HAP-1 (cell line): ENCODE measurements around the gene SECISBP2L.

ENCODE experiments used
- DNase-seq, 2 experiments: peaks; one replicate each; pipeline ENCODE4 v3.0.0-alpha.2; 2016 to 2020; ENCODE audit warnings: low spot score in 2 of 2
- H3K27me3 ChIP-seq: fragments of 250-450 bp; sonication (Bioruptor Pico); 2 replicates; pipeline ENCODE4 v1.5.1; 2020; ENCODE audit warnings: low read depth, mild to moderate bottlenecking, moderate library complexity
- H3K36me3 ChIP-seq: fragments of 250-450 bp; sonication (Bioruptor Pico); replicated peaks from 2 replicates; pipeline ENCODE4 v1.5.1; 2020; ENCODE audit warnings: mild to moderate bottlenecking
- H3K4me1 ChIP-seq: fragments of 250-450 bp; sonication (Bioruptor Pico); 2 replicates; pipeline ENCODE4 v1.5.1; 2020; ENCODE audit warnings: mild to moderate bottlenecking
- H3K4me3 ChIP-seq: fragments of 250-450 bp; sonication (Bioruptor Pico); 2 replicates; pipeline ENCODE4 v1.5.1; 2020; ENCODE audit warnings: mild to moderate bottlenecking, moderate library complexity
- H3K9me3 ChIP-seq: fragments of 250-450 bp; sonication (Bioruptor Pico); 2 replicates; pipeline ENCODE4 v1.5.1; 2020; ENCODE audit warnings: mild to moderate bottlenecking, moderate library complexity
- in situ Hi-C: fragments of 300-500 bp; cut with MboI; formaldehyde crosslinking; loops from 3 replicates; pipeline ENCODE4 v1.14.3; 2020; ENCODE audit warnings: low sequenced_read_pairs, inconsistent platforms, mixed read lengths

SECISBP2L gene

DNA sequence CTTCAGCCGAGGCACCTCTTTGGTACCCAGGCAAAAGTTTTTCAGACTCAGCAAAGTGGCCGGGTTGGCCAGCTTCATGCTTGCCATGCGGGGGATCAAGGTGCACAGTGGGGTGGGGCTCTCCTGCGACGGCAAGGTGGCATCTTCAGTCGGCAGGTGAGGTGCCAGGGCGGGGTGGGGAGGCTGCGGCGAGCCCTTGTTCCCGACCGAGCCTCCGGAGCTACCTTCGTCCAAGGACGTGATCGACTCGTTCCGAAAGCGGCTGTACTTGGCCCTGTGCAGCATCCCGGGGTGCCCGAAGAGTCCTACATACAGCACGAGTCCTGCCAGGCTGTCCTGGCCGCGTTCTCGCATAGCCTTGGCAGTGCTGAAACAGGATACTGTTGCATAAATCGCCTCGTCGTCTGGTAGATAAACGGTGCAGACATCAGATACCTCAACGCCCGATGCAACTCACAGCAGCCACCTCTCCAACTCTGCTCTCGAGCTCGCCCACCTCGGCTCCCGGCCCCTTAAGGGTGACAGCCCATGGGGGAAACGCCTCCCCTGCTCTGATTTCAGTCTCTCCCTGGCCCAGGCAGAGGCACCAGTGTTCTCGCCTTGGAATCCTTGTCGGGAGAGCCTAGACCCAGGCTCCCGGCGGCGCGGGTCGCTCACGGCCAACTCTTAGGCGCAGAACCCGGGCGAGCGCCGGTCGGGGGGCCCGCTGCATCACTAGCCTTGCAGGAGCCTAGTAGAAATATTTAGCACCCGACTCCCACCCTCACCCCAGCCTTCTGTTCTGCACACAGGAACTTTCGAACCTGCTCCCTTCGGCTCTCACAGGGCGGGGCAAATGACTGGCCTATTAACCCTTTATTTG, 83.4 kb downstream of the SECISBP2L start:
- no peak for DNase-seq
- Histone ChIP-seq H3K4me1 (peaks cover 4% of the 10 kb centered on the region; the same call in 1 of the 2 replicates), H3K9me3 (no peaks in the 10 kb centered on the region), H3K4me3 (peak overlapping the region; percentile 36), H3K27me3 (no peaks in the 10 kb centered on the region), H3K36me3 (no peaks in the 10 kb centered on the region)
- in situ Hi-C loops: no loop called here

DNA sequence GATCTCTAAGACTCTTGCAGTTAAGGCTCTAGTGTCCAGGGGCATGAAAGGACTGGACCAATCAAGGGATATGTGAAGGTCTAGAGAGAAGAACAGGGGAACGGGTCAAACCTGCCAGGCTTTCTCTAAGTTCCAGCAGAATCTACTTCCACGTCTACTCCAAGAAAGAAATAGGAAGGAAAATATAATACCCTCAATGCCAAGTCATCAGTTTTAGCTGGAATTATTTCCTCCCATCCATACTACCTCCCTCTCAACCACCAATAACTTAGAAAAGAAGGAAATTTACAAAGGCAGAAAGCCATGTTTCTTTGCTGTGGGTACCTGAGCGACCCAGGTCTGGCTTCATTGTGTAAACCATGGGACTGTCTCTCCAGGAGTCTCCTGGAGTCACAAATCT, 90.3 kb downstream of the SECISBP2L start:
- no peak for DNase-seq
- in situ Hi-C loops: no loop called here
- no peaks in the 10 kb centered on the region for H3K9me3 ChIP-seq
- no peak overlapping the region for H3K4me3 ChIP-seq
- H3K4me1 ChIP-seq: no peaks in the 10 kb centered on the region
- H3K27me3 ChIP-seq: no peaks in the 10 kb centered on the region
- no peaks in the 10 kb centered on the region for H3K36me3 ChIP-seq

- no peaks in the 10 kb centered on the region for H3K9me3 ChIP-seq
- DNase-seq: no peak
- in situ Hi-C loops: no loop called here
These were observed 90.9 kb downstream of the SECISBP2L start for GRCh38 chr15:48955370-48955769.

GRCh38 chr15:48954538-48954937, 91.7 kb downstream of the SECISBP2L start:
- H3K9me3 ChIP-seq: no peaks in the 10 kb centered on the region
- no peaks in the 10 kb centered on the region; the same call in 1 of the 2 replicates for H3K4me1 ChIP-seq
- no peaks in the 10 kb centered on the region for H3K27me3 ChIP-seq
- no peak overlapping the region for H3K4me3 ChIP-seq
- in situ Hi-C loops: no loop called here
- no peak for DNase-seq
- no peaks in the 10 kb centered on the region for H3K36me3 ChIP-seq

More at GRCh38 chr15:48955370-48955769, 90.9 kb downstream of the SECISBP2L start:
- Histone ChIP-seq H3K36me3 (no peaks in the 10 kb centered on the region), H3K4me3 (no peak overlapping the region), H3K4me1 (no peaks in the 10 kb centered on the region; the same call in 1 of the 2 replicates), H3K27me3 (no peaks in the 10 kb centered on the region)

GRCh38 chr15:48946840-48947187, 99.4 kb downstream of the SECISBP2L start:
- Histone ChIP-seq H3K27me3 (0 out of 2 replicates have a peak, but pooled peaks cover 2% of the 10 kb centered on the region), H3K4me1 (peaks cover 4% of the 10 kb centered on the region), H3K36me3 (no peaks in the 10 kb centered on the region), H3K4me3 (no peak overlapping the region), H3K9me3 (no peaks in the 10 kb centered on the region)
- in situ Hi-C loops: no loop called here
- DNase-seq: peak in 1 of 2 experiments; percentile 39

GRCh38 chr15:48946074-48946839, 100.0 kb downstream of the SECISBP2L start:
- Histone ChIP-seq H3K36me3 (no peaks in the 10 kb centered on the region), H3K4me1 (peaks cover 4% of the 10 kb centered on the region), H3K4me3 (no peak overlapping the region), H3K27me3 (0 out of 2 replicates have a peak, but pooled peaks cover 2% of the 10 kb centered on the region), H3K9me3 (no peaks in the 10 kb centered on the region)
- DNase-seq: no peak
- in situ Hi-C loops: no loop called here

GRCh38 chr15:48945386-48945785, 100.9 kb downstream of the SECISBP2L start:
- Histone ChIP-seq H3K4me1 (peaks cover 4% of the 10 kb centered on the region), H3K36me3 (no peaks in the 10 kb centered on the region), H3K4me3 (no peak overlapping the region), H3K9me3 (no peaks in the 10 kb centered on the region), H3K27me3 (0 out of 2 replicates have a peak, but pooled peaks cover 2% of the 10 kb centered on the region)
- in situ Hi-C loops: no loop called here
- DNase-seq: no peak

- Histone ChIP-seq H3K4me3 (no peak overlapping the region), H3K27me3 (0 out of 2 replicates have a peak, but pooled peaks cover 2% of the 10 kb centered on the region), H3K9me3 (no peaks in the 10 kb centered on the region), H3K36me3 (no peaks in the 10 kb centered on the region), H3K4me1 (peaks cover 4% of the 10 kb centered on the region; the same call in 1 of the 2 replicates)
- no peak for DNase-seq
- in situ Hi-C loops: no loop called here
These were observed 104.3 kb downstream of the SECISBP2L start for GRCh38 chr15:48941904-48942303.

DNA sequence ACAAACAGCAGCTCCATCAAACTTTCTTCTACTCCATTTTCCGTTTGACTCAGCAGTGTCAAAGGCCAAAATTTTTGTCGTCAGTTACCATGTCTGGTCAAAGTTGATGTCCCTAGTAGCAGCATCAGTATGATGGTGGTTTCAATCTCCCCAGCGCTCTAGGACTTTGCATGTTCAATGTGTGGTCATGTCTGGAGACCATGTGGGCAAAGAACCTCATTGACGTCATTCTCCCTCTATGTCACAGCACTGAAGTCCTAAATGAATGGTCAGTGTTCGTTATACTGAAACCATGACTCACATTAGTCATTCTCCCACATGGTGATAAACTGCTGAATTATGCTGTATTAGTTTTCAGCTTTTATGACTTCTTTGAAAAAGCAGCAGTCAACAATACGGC, 105.7 kb downstream of the SECISBP2L start:
- no peak for DNase-seq
- in situ Hi-C loops: no loop called here
- Histone ChIP-seq H3K4me1 (no peaks in the 10 kb centered on the region), H3K9me3 (no peaks in the 10 kb centered on the region), H3K27me3 (peaks cover 7% of the 10 kb centered on the region; the same call in 1 of the 2 replicates), H3K36me3 (no peaks in the 10 kb centered on the region), H3K4me3 (no peak overlapping the region)

DNA sequence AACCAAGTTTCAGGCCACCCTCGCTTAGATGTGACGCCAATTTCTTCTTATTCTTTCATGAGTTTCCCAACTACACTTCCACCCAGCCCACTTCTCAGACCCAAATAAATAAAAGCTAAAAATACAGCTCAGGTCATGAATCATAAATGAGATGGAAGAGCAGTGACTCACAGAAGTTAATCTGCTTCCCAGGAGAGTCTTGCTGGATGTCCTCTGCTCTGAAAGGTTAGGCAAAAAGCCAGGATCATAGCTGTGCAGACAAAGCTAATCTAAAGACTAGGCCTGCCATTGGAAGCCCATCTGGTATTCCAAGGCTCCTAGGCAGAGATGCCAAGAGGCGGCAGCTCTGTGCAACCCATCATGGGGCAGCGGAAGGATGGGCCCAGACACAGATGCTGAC, 106.6 kb downstream of the SECISBP2L start:
- Histone ChIP-seq H3K36me3 (no peaks in the 10 kb centered on the region), H3K4me3 (no peak overlapping the region), H3K27me3 (peaks cover 7% of the 10 kb centered on the region; the same call in 1 of the 2 replicates), H3K4me1 (no peaks in the 10 kb centered on the region), H3K9me3 (no peaks in the 10 kb centered on the region)
- DNase-seq: no peak
- in situ Hi-C loops: no loop called here
